COLO829 (cell line): ENCODE results near the gene HOXA6.

Source experiments
- DNase-seq: peaks from one replicate; pipeline ENCODE4 v3.0.0; 2012; ENCODE audit warnings: low spot score

HOXA6 gene

GRCh38 chr7:27108390-27109127 is 39.0 kb downstream of the HOXA6 start:
- no peak for DNase-seq

- no peak for DNase-seq
These were observed 39.9 kb downstream of the HOXA6 start for GRCh38 chr7:27107391-27108381.

GRCh38 chr7:27106901-27107240 is 40.7 kb downstream of the HOXA6 start:
- no peak for DNase-seq

DNA sequence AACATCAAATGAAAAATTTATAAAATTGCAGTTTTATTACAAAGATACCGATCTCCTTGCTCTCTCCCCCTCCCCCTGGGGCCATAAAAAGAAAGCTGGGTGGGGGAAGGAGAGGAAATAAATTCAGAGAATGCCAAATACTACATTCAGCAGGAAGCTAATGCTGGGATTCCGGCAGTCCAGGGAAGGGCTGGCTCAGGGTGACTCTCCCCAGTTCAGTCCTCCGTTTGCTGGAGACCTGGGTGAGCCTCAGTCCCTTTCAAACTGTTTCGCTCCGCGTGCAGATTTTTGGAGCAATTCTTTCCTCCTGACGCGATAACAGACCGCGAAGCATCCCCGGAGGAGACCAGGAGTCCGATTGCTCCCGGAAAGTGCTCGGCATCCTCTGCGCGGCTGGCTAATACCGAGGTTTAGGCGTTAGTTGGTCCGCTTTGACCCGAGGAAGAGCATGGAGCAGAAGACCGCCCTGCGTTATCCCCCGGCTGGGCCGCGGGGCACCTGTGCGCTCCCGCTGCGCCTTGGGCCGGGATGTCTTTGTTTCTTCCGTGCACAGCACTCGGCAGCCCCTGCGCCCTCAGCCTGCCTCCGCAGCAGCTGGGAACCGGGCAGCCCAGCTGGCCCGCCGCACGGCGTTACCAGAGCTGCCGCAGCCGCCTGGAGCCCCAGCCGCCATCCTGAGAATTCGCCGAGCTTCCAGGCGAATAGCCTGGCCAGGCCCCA is 41.2 kb downstream of the HOXA6 start:
- DNase-seq, result no peak

GRCh38 chr7:27105301-27106031 is 42.1 kb downstream of the HOXA6 start:
- DNase-seq, result no peak

- no peak for DNase-seq
These were observed 43.1 kb downstream of the HOXA6 start for GRCh38 chr7:27104341-27105058.

GRCh38 chr7:27103489-27104226 is 43.9 kb downstream of the HOXA6 start:
- DNase-seq, result no peak

- no peak for DNase-seq
These were observed 44.8 kb downstream of the HOXA6 start, which contains the start of gene HOXA2 for GRCh38 chr7:27102581-27103442. TSS of gene HOXA2 (minus strand) at chr7:27102683. CDS start at chr7:27102500, 183 bp downstream.

DNA sequence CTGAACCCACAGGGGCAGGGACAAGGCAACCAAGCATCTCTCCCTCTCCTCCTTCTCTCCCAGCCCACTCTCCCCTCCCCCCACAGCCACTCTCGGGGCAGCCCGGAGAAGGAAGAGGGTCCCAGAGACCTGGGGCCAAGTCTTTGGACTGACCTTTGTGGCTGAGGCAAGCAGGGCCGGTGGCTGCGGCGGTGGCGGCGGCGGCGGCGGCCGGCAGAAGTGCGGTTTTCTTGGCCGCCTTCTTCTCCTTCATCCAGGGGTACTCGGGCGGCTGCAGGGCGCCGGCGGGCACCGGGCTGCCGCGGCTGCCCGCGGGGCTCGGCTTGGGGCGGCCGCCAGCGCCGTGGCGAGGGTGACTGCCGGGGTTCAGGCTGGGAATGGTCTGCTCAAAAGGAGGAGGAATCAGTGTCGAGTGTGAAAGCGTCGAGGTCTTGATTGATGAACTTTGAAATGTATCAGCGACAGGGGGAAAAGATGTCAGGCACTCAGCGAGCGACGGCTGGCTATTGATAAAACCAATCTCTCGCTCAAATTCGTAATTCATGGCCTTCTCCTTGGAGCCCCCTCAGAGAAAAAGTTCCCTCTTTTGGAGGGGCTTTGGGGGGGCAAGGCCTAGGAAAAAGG is 45.5 kb downstream of the HOXA6 start:
- no peak for DNase-seq

DNA sequence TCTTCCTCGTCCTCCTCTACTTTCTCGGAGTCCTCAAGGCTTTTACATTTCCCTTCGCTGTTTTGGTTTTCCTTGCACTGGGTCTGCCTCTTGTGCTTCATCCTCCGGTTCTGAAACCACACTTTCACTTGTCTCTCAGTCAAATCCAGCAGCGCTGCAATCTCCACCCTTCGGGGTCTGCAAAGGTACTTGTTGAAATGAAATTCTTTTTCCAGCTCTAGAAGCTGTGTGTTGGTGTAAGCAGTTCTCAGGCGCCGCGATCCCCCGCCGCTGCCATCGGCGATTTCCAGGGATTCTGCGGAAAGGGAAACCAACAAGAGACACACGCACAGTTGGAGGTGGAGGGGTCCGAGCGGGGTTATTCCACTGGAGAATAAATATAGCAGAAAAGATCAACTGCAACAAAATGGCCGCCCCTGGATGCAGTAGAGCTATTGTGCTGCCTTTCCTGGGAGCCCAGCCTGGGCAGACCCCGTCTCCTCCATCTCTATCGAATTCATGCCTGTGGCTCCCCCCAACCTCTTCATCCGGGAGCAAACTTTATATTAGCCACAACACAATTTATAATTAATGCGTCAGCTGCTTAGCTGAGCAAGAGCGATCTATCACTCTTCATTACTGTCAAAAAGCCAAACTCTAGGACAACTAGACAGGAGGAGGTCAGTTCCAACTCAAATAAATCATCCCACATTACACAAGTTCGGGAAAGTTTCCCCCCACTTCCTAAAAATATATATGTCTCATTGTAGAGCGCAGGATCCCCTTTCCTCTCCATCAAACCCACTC is 46.2 kb downstream of the HOXA6 start:
- DNase-seq, result no peak

DNA sequence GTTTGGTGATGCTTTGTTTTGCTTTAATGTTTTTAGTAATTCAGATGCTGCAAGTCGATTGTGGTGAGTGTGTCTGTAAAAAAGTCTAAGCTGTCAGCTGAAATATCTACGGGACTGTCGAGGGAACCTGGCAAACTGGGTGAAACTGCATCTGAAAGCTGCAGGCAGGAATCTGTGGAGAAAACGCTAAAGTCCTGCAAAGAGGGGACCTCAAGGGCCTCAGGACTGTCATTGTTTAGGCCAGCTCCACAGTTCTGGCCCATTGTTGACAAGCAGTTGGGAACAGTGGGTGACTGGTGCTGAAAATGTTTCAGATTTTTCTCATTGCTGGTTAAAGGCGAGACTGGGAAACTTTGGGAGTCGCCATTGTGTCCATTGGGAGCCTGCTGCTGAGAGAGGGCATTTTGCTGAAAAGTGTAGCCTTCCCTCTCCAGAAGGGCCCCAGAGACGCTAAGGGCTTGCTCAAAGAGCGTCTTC is 46.8 kb downstream of the HOXA6 start:
- no peak for DNase-seq

GRCh38 chr7:27099453-27100370 is 47.9 kb downstream of the HOXA6 start:
- DNase-seq, result no peak

- DNase-seq, result no peak
These were observed 48.8 kb downstream of the HOXA6 start for GRCh38 chr7:27098578-27099451.

DNA sequence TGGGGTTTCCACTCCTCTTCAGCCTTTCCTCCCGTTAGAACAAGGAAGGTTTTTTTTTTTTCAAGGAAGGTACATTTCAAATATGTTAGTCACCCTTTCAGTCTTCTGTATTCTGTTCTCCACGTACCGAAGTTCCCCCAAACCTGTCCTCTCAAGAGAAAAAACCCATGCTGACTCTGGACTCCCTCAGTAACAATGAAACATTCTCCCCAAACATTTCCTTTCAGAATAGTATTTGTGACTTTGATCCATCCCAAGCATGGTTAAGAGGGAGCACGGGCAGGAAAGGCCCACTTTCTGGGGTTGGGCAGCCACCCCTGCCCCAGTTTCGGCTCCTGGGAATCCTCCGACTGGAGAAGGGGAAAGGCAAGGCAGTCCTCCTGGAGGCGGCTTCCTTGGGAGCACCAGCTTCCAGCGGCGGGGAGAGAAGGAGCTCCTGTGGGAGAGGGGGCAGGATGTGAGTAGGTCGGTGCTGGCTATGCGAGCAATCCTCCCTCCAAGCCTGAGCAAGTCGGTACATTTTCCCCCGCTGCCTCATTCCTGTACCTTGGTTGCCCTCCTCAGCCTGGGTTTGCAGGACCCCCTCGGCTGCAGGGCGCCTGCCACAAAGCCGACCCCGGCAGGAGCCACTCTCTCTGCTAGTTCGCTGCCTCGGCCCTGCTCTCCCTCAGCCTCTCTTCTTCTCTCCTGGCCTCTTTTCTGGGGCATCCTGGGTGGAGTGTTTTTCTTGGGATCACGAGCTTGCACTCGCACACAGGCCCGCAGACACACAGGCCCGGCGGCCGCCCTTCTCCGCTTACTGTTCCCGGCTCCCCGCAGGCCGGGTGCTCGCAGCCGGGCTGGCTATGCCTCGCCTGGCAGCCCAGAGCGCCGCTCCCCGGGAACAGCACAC is 49.6 kb downstream of the HOXA6 start:
- DNase-seq, result no peak
